ENCODE results near the gene ASIC3. TPM values are rescaled to one million over a fixed set of nuclear protein-coding genes. Genes with fewer than 3 reads are reported as not detected.

ASIC3 gene
- total and polyA plus RNA-seq, 2 of the 8 experiments (the other 6 are each of a cell fraction or from before 2014, with no cell fraction given) = 1.6 to 1.9 TPM

GRCh38 chr7:151035026-151035717 lies 13.2 kb upstream of the ASIC3 start:
- Histone ChIP-seq H2AK5ac (ENCODE audit: low read depth, low read length) (no peak overlapping the region), H2BK20ac (ENCODE audit: low read length) (no peak overlapping the region), H3K4me3 (ENCODE audit: extremely low read depth in 1 of 4, insufficient read depth in 2 of 4, low read depth in 3 of 4, low read length in 4 of 4) (no peak overlapping the region), H3K4ac (replicated peaks; ENCODE audit: insufficient read length, low read depth, low read length) (no peak overlapping the region), H3K23ac (ENCODE audit: insufficient read length) (no peak overlapping the region), H3K9ac (replicated peaks in 1 of 4; ENCODE audit: extremely low read depth in 1 of 4, low read depth in 3 of 4, low read length in 3 of 4) (no peak overlapping the region), H3K4me1 (replicated peaks in 1 of 4; ENCODE audit: control insufficient read depth in 3 of 4, insufficient read depth in 4 of 4, low read length in 3 of 4) (no peaks in the 10 kb centered on the region), H3K4me2 (ENCODE audit: insufficient read depth in 1 of 2, low read depth in 2 of 2, low read length in 2 of 2) (no peak overlapping the region), H3K9me3 (ENCODE audit: insufficient read depth in 2 of 2, low read depth in 1 of 2, low read length in 1 of 2) (no peaks in the 10 kb centered on the region), H2BK5ac (ENCODE audit: low read depth, low read length) (no peak overlapping the region), H2AFZ (ENCODE audit: low read length) (no peak overlapping the region), H4K5ac (ENCODE audit: insufficient read length, low read depth, low read length) (no peak overlapping the region), H3K23me2 (ENCODE audit: low read depth, low read length) (no peaks in the 10 kb centered on the region), H4K8ac (ENCODE audit: extremely low read depth, insufficient read depth, low read length) (0 out of 2 replicates have a peak overlapping the region, but pooled peaks have one; percentile 5), H3K18ac (ENCODE audit: extremely low read depth, low read length) (no peak overlapping the region), H4K20me1 (replicated peaks in 1 of 2; ENCODE audit: control insufficient read depth in 1 of 2, insufficient read depth in 2 of 2, low read length in 2 of 2) (peaks cover 0 to 4% of the 10 kb centered on the region in 2 experiments), H3K14ac (ENCODE audit: insufficient read length) (no peak overlapping the region), H3K27me3 (replicated peaks in 1 of 4; ENCODE audit: control insufficient read depth in 3 of 4, extremely low read depth in 1 of 4, insufficient read depth in 3 of 4, low read length in 3 of 4) (no peaks in the 10 kb centered on the region), H3K36me3 (ENCODE audit: control insufficient read depth in 2 of 4, insufficient read depth in 4 of 4, low read length in 3 of 4) (peaks cover 0 to 2% (median 0%) of the 10 kb centered on the region in 4 experiments; a peak in 2 of 8 replicates), H3K27ac (ENCODE audit: low read depth, low read length) (no peak overlapping the region), H3K79me1 (ENCODE audit: low read depth, low read length) (no peaks in the 10 kb centered on the region; the same call in 1 of the 2 replicates), H3K79me2 (ENCODE audit: control insufficient read depth in 1 of 2, insufficient read depth in 2 of 2, low read length in 2 of 2) (no peaks in the 10 kb centered on the region), H3K56ac (replicated peaks; ENCODE audit: insufficient read length, low read depth, low read length) (no peak overlapping the region), H2BK120ac (replicated peaks; ENCODE audit: low read depth, low read length) (no peak overlapping the region), H2BK12ac (ENCODE audit: low read depth, low read length) (no peak overlapping the region), H2BK15ac (ENCODE audit: low read length) (no peak overlapping the region), H4K91ac (replicated peaks; ENCODE audit: insufficient read length, low read length) (no peak overlapping the region)
- no peak for FAIRE-seq
- ChIA-PET POLR2A (ENCODE audit: partially characterized antibody) (no interaction called here), CTCF (ENCODE audit: partially characterized antibody) (interaction anchor here (0.8 to 5.4 kb wide), 8 partner anchors 15 to 73 kb away, joined by 3 to 33 read pairs (median 4); partner anchors contain the start of gene CDK5)
- DNase-seq (ENCODE audit: low read depth in 1 of 2, low spot score in 2 of 2) = no peak
- WGBS, 2 experiments (ENCODE audit: extremely low coverage in 1 of 2, insufficient coverage in 1 of 2, insufficient read length in 1 of 2, insufficient replicate concordance in 2 of 2, low coverage in 1 of 2, low lambda C conversion rate in 2 of 2, missing lambda C conversion rate in 1 of 2) = 95% methylated on average over 19 of the region's 21 CpGs; no CpG with 5 or more reads in 1 of the 2 experiments
- TF ChIP-seq RAD21 (IDR thresholded peaks at IDR 0.05 in 1 of 2, conservative IDR thresholded peaks at IDR 0.05 in 1 of 2; ENCODE audit: low read depth in 2 of 2, low read length in 2 of 2) (no peak), GABPA (IDR thresholded peaks at IDR 0.05; ENCODE audit: borderline replicate concordance, insufficient read depth, low read length) (no peak), ZNF274 (IDR thresholded peaks at IDR 0.05; ENCODE audit: borderline replicate concordance, extremely low read depth, low read length) (no peak), CHD1 (IDR thresholded peaks at IDR 0.05; ENCODE audit: low read depth, low read length) (no peak), MAX (IDR thresholded peaks at IDR 0.05) (no peak), CBX5 (IDR thresholded peaks at IDR 0.05; ENCODE audit: low read depth, low read length) (no peak), RFX5 (IDR thresholded peaks at IDR 0.05; ENCODE audit: borderline replicate concordance, low read depth, low read length) (no peak), POU5F1 (IDR thresholded peaks at IDR 0.05; ENCODE audit: low read depth, low read length) (no peak), EZH2 (IDR thresholded peaks at IDR 0.05; ENCODE audit: low read depth, low read length, severe bottlenecking) (no peak), SRF (IDR thresholded peaks at IDR 0.05; ENCODE audit: low read depth, low read length) (no peak), ASH2L (IDR thresholded peaks at IDR 0.05; ENCODE audit: low read length) (no peak)
- TF ChIP-seq, protein P1, sequence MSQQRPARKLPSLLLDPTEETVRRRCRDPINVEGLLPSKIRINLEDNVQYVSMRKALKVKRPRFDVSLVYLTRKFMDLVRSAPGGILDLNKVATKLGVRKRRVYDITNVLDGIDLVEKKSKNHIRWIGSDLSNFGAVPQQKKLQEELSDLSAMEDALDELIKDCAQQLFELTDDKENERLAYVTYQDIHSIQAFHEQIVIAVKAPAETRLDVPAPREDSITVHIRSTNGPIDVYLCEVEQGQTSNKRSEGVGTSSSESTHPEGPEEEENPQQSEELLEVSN (IDR thresholded peaks at IDR 0.05) = no peak
